ENCODE results near the gene IGDCC3. TPM values are rescaled to one million over a fixed set of nuclear protein-coding genes. Genes with fewer than 3 reads are reported as not detected.

Gene IGDCC3
- total and polyA plus RNA-seq, 10 of the 15 experiments (the other 5 are each of a cell fraction or from before 2014, with no cell fraction given): 0.10 to 0.20 (median 0.15) TPM; not detected in 7

DNA sequence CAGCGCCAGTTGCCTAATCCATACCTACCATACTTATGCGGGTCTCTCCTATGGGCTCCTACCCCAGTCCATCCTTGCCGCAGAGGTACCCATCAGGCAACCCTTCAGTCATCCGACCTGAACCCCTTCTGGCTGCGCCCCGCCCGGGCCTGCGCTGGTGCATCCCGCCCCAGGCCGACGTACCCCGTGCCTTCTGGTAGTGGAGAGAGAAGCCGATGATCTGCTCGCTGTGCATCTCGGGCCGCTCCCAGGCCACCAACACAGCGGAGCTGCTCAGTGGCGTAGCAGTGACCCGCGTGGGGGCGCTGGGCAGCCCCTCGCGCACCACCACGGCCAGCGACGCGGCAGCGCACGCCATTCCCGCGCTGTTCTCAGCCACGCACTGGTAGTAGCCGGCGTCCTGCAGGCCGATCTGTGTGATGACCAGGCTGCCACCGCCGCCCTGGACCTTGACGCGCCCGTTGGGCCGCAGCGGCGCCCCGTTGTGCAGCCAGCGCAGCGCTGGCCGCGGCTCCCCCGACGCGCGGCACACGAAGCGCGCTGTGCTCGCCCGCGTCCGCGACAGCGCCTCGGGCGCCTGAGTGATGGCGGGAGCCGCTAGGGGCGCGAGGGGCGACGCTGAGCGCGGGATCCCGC is 17.9 kb upstream of the IGDCC3 start:
- Histone ChIP-seq H3K4me3 (no peak overlapping the region), H3K36me3 (ENCODE audit: control insufficient read depth in 2 of 2, insufficient read depth in 2 of 2, low read length in 1 of 2) (no peaks in the 10 kb centered on the region), H3K79me2 (ENCODE audit: control insufficient read depth, insufficient read depth, low read length) (no peaks in the 10 kb centered on the region), H4K20me1 (ENCODE audit: control insufficient read depth, insufficient read depth) (no peaks in the 10 kb centered on the region), H2AFZ (ENCODE audit: control insufficient read depth, low read depth, low read length) (no peak overlapping the region), H3K4me2 (ENCODE audit: control insufficient read depth, insufficient read depth) (no peak overlapping the region), H3K9me3 (replicated peaks; ENCODE audit: control insufficient read depth, insufficient read depth, low read length) (no peaks in the 10 kb centered on the region), H3K27me3 (replicated peaks in 1 of 2; ENCODE audit: control insufficient read depth in 2 of 2, insufficient read depth in 2 of 2, low read length in 1 of 2) (peaks cover 4% of the 10 kb centered on the region in 2 experiments), H3K4me1 (ENCODE audit: control insufficient read depth, insufficient read depth, low read length) (no peaks in the 10 kb centered on the region), H3K9ac (ENCODE audit: control insufficient read depth, insufficient read depth, low read length) (no peak overlapping the region), H3K27ac (ENCODE audit: control insufficient read depth, insufficient read depth) (no peak overlapping the region)
- intact Hi-C loops (cut with micrococcal nuclease; ENCODE audit: unreplicated experiment) (no loop called here), in situ Hi-C loops (cut with MboI) (no loop called here)
- no TSS peak for BruUV-seq (replicated peaks)
- ChIA-PET POLR2A (no interaction called here), SMC1A (ENCODE audit: uncharacterized antibody, unreplicated experiment) (interaction anchor here (0.5 kb wide), 1 partner anchor 80 kb away, joined by 3 read pairs; no protein-coding TSS in a partner anchor), CTCF (interaction anchor here (1.1 to 2.5 kb wide), 2 partner anchors 10 to 76 kb away, joined by 9 to 10 read pairs; no protein-coding TSS in a partner anchor), RAD21 (ENCODE audit: unreplicated experiment) (no interaction called here)
- TF ChIP-seq PAX8 (IDR thresholded peaks at IDR 0.05) (no peak), SRF (IDR thresholded peaks at IDR 0.05; ENCODE audit: low read depth in 2 of 2, low read length in 2 of 2) (no peak), POLR2AphosphoS5 (IDR thresholded peaks at IDR 0.05; ENCODE audit: low read length) (no peak), IRF4 (IDR thresholded peaks at IDR 0.05; ENCODE audit: low read depth, low read length) (no peak), YY1 (IDR thresholded peaks at IDR 0.05; ENCODE audit: low read depth, low read length) (no peak), ZNF274 (IDR thresholded peaks at IDR 0.05; ENCODE audit: insufficient read depth, insufficient read length) (no peak), ZNF622 (IDR thresholded peaks at IDR 0.05) (no peak), CBFB (IDR thresholded peaks at IDR 0.05; ENCODE audit: low read depth) (no peak), RB1 (IDR thresholded peaks at IDR 0.05; ENCODE audit: borderline replicate concordance) (no peak)
- TF ChIP-seq, protein P1, sequence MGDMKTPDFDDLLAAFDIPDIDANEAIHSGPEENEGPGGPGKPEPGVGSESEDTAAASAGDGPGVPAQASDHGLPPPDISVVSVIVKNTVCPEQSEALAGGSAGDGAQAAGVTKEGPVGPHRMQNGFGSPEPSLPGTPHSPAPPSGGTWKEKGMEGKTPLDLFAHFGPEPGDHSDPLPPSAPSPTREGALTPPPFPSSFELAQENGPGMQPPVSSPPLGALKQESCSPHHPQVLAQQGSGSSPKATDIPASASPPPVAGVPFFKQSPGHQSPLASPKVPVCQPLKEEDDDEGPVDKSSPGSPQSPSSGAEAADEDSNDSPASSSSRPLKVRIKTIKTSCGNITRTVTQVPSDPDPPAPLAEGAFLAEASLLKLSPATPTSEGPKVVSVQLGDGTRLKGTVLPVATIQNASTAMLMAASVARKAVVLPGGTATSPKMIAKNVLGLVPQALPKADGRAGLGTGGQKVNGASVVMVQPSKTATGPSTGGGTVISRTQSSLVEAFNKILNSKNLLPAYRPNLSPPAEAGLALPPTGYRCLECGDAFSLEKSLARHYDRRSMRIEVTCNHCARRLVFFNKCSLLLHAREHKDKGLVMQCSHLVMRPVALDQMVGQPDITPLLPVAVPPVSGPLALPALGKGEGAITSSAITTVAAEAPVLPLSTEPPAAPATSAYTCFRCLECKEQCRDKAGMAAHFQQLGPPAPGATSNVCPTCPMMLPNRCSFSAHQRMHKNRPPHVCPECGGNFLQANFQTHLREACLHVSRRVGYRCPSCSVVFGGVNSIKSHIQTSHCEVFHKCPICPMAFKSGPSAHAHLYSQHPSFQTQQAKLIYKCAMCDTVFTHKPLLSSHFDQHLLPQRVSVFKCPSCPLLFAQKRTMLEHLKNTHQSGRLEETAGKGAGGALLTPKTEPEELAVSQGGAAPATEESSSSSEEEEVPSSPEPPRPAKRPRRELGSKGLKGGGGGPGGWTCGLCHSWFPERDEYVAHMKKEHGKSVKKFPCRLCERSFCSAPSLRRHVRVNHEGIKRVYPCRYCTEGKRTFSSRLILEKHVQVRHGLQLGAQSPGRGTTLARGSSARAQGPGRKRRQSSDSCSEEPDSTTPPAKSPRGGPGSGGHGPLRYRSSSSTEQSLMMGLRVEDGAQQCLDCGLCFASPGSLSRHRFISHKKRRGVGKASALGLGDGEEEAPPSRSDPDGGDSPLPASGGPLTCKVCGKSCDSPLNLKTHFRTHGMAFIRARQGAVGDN (IDR thresholded peaks at IDR 0.05): no peak
- TF ChIP-seq, protein P2, sequence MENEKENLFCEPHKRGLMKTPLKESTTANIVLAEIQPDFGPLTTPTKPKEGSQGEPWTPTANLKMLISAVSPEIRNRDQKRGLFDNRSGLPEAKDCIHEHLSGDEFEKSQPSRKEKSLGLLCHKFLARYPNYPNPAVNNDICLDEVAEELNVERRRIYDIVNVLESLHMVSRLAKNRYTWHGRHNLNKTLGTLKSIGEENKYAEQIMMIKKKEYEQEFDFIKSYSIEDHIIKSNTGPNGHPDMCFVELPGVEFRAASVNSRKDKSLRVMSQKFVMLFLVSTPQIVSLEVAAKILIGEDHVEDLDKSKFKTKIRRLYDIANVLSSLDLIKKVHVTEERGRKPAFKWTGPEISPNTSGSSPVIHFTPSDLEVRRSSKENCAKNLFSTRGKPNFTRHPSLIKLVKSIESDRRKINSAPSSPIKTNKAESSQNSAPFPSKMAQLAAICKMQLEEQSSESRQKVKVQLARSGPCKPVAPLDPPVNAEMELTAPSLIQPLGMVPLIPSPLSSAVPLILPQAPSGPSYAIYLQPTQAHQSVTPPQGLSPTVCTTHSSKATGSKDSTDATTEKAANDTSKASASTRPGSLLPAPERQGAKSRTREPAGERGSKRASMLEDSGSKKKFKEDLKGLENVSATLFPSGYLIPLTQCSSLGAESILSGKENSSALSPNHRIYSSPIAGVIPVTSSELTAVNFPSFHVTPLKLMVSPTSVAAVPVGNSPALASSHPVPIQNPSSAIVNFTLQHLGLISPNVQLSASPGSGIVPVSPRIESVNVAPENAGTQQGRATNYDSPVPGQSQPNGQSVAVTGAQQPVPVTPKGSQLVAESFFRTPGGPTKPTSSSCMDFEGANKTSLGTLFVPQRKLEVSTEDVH (IDR thresholded peaks at IDR 0.05; ENCODE audit: low read depth, partially characterized antibody): no peak
- ATAC-seq (no peak), FAIRE-seq (no peak), DNase-seq (ENCODE audit: low read depth, low spot score) (no peak)
- 47% methylated on average over 43 of the region's 72 CpGs for WGBS (ENCODE audit: insufficient coverage, insufficient replicate concordance, low lambda C conversion rate, missing lambda C conversion rate)
